GM12865 (cell line): ENCODE measurements around the gene CTR9.

Source experiments
- DNase-seq: peaks from one replicate; pipeline ENCODE4 v3.0.0; 2010; ENCODE audit warnings: low read depth
- H3K4me3 ChIP-seq: 2 replicates; pipeline ENCODE4 v1.5.1; 2011; ENCODE audit warnings: mild to moderate bottlenecking, low read depth, low read length, control low read depth
- TF ChIP-seq, protein P1 (sequence below): IDR thresholded peaks from 2 replicates; pipeline ENCODE4 v1.5.1; 2011; ENCODE audit warnings: low read length, control low read depth, low read depth, inconsistent platforms; ENCODE audit not compliant: insufficient read depth; ENCODE audit errors: missing control alignments

The CTR9 gene

DNA sequence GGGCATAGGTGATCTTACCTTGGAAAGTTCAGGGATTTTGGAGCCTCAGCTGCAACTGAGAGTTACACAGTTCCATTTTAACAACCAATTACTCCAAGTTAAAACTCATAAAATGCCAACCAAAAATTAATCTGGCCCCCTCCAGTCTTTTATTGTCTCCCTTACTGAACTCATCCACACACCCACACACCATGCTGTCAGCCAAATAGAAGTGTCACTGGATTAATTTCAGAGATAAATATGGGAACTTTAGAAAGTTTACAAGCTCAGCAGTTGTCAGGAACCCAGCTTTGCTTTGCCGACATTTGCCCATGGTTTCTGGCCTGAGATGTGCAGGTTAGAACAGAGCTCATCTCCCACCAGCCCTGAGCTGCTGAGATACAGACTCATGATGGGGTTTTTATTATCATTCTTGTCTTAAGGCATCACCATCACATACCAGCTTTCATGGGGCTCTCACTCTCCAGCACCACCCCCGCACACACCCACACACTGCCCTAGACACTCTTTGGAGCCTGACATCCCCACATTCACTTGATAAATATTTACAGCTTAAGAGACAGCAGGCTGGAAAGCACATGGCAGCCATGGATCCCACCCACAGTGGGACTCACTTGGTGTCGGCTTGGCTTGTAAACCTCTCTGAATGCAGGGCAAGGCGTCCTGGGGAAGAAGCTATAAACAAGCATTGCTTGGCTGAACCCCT, 23.7 kb upstream of the CTR9 start:
- H3K4me3 ChIP-seq, result no peak overlapping the region
- no peak for DNase-seq
- TF ChIP-seq, protein P1, sequence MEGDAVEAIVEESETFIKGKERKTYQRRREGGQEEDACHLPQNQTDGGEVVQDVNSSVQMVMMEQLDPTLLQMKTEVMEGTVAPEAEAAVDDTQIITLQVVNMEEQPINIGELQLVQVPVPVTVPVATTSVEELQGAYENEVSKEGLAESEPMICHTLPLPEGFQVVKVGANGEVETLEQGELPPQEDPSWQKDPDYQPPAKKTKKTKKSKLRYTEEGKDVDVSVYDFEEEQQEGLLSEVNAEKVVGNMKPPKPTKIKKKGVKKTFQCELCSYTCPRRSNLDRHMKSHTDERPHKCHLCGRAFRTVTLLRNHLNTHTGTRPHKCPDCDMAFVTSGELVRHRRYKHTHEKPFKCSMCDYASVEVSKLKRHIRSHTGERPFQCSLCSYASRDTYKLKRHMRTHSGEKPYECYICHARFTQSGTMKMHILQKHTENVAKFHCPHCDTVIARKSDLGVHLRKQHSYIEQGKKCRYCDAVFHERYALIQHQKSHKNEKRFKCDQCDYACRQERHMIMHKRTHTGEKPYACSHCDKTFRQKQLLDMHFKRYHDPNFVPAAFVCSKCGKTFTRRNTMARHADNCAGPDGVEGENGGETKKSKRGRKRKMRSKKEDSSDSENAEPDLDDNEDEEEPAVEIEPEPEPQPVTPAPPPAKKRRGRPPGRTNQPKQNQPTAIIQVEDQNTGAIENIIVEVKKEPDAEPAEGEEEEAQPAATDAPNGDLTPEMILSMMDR, result no peak

DNA sequence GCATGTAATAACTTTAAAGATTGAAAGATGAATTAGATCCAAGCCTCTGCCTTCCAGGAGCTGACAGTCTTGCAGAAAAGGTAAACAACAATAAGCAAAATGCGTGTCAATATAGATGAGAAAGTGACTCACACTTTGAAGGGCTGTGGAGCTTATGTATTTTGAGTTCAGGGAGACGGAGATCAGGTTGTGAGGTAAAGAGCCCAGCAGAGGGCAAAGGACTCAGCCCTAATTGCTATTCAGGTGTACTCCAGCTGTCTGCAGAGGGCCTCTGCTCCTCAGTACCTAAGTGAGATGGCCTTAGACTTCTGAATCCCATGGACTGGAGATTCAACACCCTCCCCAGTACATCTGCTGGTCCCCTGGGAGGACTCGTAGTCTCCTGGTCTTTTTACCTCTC, 22.9 kb upstream of the CTR9 start:
- TF ChIP-seq, protein P1, result peak; percentile 2
- no peak overlapping the region for H3K4me3 ChIP-seq
- DNase-seq, result no peak

DNA sequence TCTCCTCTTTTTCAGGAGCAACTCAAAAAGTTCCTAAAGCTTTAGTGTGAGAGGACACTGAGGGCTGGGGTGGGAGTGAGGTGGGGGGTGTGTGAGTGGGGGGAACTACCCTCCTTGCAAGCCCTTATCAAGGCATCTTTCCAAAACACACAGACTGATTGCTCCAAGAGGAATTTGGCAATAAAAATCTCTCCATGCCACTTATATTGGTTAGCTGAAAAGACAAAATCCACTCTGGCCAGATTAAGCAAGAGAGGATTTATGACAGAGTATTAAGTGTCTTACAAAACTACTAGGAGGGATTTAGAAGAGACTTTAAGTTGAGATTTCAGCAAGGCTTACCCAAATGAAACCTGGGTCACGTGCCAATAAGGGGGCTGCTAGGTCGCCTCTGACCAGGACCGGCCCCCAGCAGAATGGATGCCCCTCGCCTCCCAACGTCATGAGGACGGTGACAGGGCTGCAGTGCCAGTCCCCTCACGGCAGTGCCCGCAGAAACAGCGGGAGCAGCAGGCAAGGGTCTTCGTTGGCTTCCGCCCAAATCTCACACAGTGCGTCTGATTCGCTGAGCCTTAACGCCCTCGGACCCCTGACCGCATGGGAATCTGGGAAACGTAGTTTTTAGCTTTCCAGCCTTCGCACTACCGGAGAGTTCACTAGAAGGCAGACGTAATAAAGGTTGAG, 22.1 kb upstream of the CTR9 start:
- TF ChIP-seq, protein P1, result no peak
- DNase-seq, result no peak
- H3K4me3 ChIP-seq, result no peak overlapping the region

DNA sequence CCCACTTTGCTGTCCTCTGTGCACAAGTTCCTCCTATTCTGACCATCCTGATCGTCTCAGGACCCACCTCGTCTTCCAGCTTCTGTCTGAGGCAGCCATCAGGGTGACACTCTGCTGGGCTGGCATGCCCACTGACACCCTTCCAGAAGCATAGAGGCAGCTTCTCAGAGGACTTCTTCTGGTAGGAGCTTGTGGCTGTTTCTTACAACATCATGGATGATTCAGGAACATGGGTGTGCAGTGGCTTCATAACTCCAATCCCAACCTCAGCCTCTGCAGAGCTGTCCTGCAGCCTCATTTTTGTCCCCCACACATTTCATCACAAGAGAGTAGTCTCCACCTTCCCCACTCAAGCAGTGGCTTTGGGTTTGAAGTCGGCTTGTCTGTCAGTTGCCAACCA, 20.9 kb upstream of the CTR9 start:
- no peak overlapping the region for H3K4me3 ChIP-seq
- DNase-seq, result no peak
- TF ChIP-seq, protein P1, result no peak

DNA sequence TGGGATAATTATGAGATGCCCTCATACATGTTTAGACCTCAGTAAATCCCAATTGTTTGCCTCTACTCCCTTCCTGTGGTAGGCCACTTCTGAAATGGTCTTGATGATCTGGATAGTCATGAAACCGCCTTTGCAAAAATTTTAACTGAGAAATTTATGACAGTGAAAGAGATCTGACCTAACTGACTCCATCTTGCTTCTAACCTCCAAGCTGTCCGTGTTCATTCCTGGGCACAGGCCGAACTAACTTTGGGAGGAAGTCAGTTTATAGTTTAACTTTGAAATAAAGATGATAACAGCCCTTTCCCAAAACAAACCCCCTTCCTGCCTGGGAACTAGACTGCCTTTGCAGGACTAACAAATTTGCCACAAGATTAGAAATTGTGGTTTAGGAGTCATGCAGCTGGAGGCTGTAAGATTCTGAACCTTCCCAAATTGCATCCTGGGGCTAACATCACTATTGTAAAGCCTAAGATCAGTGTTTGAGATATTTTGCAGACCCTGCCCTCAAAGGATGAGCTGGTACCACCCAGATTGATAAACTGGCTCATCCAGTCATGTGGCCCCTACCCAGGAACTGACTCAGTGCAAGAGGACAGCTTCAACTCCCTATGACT, 19.9 kb upstream of the CTR9 start:
- TF ChIP-seq, protein P1, result no peak
- no peak overlapping the region for H3K4me3 ChIP-seq
- DNase-seq, result no peak

DNA sequence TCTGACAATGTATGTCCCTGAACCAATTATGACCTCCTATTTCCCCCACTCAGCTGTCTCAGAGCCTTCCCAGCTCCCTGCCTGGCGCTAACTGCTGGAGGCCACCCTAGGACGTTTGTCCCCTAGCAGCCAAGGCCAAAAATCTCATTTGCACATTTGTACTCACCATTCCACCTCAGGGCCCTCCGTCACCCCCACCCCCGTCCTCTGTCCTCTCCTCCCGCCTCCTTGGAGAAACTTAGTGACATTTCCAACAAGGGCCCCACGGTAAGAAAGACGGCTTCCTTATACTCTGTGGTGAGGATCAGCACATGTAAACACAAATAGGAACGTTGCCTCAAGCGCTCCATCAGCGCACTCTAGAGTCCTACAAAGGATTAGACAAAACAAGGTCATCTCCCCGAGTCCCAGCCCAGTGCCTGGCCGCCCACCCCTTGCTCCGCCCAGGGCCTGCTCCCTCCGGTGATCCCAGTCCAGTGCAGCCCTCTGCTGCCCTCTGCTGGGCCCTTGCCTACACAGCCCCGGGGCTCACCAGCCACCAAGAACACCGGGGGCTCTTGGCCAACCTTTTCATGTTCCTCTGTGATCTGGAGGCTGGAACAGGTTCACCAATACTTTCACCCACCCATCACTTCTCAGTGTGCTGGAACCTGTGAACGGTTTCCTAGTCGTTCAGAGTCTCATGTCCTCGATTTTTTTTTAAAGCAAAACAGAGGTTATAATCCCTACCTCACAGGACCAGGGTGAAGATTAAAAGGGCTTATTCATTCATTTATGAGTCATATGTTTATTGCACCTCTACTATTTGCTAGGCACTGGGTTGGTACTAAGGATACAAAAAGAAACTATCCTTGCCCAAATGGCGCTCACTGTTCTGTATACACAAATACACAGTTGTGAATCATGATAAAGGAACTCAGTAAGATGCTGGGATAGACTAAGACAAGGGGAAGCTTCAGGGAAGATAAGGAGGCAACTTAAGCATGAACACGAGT, 15.3 kb upstream of the CTR9 start:
- DNase-seq, result peak; percentile 93
- TF ChIP-seq, protein P1, result peak; percentile 95
- H3K4me3 ChIP-seq, result no peak overlapping the region
